ENCODE measurements around the gene ST13. TPM values are rescaled to one million over a fixed set of nuclear protein-coding genes. Genes with fewer than 3 reads are reported as not detected.
"Not testable (repeated sequence)": the region's sequence is repeated elsewhere in the genome, so short reads cannot be mapped to it uniquely, and the experiment has no call there.

Gene ST13
- total RNA-seq, 1 donor from 2014 or later = 178 TPM

DNA sequence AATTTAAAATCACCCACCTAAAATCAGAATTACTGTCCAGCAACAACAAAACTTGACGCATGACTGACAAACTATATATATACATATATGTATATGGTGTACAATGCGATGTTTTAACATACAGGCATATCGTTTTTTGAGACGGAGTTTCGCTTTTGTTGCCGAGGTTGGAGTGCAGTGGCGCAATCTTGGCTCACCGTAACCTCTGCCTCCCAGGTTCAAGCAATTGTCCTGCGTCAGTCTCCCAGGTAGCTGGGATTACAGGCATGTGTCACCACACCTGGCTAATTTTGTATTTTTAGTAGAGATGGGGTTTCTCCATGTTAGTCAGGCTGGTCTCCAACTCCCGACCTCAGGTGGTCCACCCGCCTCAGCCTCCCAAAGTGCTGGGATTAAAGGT is 10.6 kb downstream of the ST13 start:
- not testable (repeated sequence) for DNase-seq (ENCODE audit: low spot score in 2 of 2); FAIRE-seq

DNA sequence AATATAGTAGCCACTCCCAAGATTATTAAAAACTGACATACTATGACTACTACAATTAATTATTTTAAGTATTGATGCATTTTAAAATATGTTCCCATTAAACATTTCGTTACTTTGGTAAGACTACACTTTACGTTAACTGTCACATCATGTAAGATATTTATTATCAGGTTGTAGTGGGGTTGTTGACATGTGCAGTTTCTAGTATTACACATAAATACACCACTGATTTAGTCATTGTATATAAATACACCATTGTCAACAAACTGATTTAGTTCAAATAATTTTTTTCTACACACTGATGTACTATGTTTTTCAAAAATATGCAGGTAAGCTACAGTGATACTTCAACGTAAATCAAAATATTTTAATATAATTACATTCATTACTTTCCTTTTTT is 11.5 kb downstream of the ST13 start:
- DNase-seq (ENCODE audit: low spot score in 2 of 2) = no peak
- no peak for FAIRE-seq

DNA sequence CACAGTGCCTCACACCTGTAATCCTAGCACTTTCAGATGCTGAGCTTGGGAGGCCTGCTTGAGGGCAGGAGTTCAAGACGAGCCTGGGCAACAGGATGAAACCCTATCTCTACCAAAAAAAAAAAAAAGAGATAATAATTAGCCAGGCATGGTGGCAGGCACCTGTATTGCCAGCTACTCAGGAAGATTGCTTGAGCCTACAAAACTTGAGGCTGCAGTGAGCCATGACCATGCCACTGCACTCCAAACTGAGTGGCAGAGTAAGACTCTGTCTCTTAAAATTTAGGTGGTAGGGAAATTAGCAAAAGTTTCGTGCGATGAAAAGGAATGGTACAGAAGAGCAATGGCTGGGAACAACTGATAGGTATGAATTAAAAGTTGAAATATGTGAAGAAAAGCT is 18.0 kb downstream of the ST13 start:
- DNase-seq (ENCODE audit: low spot score in 2 of 2) (no peak), FAIRE-seq (no peak)

DNA sequence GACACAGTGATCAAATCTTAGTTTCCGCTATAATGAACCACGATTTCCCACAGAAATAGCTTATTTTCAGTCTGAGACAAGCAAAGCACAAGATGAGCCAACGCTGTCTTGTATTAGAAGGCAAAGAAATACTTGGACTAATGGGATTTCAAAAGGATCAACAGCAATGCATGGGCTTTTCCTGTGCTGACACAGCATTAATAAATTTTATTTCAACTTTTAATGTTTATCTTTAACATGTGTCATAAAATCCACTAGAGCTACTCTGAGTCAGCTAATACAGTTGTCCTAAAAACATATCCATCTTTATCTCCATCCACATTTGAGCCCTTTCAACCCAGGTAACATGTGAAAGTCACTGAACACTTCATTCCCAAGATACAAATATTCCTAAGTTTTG is 21.8 kb downstream of the ST13 start:
- FAIRE-seq = no peak

DNA sequence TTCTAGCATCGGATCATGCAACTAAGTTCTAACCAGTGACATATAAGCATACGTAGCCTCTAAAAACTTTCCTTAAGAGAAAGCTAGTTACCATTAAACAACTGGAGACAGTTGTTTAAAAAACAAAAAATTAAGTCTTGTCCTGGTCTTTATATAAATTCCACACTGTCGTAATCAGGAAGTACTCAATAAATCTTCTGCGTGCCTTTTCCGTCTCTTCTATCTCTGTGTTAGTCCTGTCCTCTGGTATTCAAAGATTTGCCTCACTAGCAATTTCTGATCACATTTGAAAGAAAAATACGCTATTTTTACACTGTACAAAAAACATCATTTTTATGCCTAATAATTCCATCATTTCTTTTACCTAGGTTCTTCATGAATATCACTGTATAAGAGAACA is 27.3 kb downstream of the ST13 start:
- FAIRE-seq = no peak
- DNase-seq (ENCODE audit: low spot score in 2 of 2) = no peak

More for the DNA sequence above, 21.8 kb downstream of the ST13 start:
- no peak for DNase-seq (ENCODE audit: low spot score in 2 of 2)

DNA sequence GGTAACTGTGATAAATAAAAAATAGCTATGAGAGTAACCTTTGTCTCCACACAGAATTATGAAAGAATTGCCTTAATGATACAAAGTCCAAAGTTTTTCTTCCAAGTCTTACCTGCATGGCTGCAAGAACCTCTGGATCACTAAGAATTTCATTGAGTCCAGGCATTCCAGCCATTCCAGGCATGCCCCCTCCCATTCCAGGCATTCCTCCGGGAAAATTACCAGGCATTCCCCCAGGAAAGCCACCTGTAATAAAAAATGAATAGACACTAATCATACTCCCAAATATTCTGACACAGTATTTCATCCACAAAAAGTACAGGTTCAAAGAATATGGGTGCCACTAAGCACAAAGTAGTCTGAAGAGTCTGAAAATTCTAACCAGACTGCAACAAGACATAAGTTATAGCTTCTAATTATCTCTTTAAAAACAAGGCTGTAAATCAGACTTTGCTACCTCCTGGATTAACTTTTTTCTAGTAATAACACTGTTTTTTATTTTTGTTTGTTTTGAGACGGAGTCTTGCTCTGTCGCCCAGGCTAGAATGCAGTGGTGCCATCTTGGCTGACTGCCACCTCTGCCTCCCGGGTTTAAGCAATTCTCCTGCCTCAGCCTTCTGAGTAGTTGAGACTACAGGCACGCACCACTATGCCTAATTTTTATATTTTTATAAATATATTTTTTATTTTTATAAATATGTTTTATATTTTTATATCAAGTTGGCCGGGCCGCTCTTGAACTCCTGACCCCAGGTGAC is 29.3 kb downstream of the ST13 start:
- DNase-seq (ENCODE audit: low spot score in 2 of 2) (no peak), FAIRE-seq (no peak)

DNA sequence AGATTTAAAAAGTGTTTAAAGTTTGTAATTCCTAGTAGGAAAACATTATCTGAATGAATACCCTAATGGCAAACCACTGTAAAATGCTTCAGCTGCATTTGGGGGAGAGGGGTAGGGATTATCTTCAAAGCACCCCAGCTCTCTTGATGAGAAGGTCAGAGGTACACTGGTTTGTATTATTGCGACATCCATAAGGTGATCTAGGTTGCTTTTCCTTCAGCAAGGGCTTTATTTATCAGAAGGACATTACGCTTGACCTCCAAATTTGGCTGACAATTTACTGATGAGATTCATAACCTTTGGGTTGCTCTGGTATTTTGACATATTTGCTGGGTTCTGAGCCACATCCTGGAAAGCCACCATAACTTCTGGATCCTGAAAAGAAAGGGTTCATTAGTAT is 30.1 kb downstream of the ST13 start:
- not testable (repeated sequence) for DNase-seq (ENCODE audit: low spot score in 2 of 2); FAIRE-seq

DNA sequence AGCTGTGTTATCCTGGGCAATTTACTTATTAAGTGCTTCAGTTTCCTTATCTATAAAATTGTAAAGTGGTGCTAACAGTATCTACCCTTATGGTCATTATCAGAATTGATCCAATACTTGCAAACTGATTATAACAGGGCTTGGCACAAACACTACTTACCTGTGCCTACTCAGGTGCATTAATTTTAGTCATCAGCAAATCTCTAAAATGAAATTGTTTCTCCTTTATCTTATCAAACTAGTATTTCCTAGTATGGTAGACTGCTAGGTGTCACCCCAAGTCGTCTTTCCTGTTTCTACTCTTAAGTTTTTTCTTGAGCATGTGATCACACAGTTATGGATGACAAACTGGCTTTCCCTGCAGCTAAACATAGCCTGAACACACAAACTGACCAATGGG is 33.0 kb downstream of the ST13 start:
- no peak for DNase-seq (ENCODE audit: low spot score in 2 of 2)
- FAIRE-seq = no peak

DNA sequence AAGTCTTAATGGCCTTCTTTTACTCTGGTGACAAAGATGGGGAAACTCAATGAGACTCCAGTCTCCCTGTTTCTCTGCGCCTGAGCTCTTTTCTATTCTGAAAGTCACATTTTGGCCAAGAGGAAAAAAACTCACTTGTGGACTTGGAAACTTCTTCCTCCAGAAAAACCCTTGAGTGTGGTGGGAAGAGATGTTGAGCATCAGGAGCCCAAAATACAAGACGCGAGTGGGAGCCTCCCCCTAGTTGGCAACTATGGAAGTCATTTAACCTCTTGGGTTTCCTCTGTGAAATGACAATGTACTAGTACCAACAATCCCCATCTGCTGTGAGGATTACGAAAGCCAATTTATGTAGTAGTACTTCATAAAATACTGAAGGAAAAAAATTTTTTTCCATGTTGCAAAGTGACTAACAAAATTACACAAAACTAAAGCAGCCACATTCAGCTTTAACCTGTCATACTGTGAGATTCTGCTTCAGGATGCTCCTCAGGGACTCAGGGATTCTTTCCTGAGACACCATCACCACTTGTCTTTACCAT is 36.8 kb downstream of the ST13 start:
- FAIRE-seq (no peak), DNase-seq (ENCODE audit: low spot score in 2 of 2) (peak in 1 of 2 donors; percentile 10)

DNA sequence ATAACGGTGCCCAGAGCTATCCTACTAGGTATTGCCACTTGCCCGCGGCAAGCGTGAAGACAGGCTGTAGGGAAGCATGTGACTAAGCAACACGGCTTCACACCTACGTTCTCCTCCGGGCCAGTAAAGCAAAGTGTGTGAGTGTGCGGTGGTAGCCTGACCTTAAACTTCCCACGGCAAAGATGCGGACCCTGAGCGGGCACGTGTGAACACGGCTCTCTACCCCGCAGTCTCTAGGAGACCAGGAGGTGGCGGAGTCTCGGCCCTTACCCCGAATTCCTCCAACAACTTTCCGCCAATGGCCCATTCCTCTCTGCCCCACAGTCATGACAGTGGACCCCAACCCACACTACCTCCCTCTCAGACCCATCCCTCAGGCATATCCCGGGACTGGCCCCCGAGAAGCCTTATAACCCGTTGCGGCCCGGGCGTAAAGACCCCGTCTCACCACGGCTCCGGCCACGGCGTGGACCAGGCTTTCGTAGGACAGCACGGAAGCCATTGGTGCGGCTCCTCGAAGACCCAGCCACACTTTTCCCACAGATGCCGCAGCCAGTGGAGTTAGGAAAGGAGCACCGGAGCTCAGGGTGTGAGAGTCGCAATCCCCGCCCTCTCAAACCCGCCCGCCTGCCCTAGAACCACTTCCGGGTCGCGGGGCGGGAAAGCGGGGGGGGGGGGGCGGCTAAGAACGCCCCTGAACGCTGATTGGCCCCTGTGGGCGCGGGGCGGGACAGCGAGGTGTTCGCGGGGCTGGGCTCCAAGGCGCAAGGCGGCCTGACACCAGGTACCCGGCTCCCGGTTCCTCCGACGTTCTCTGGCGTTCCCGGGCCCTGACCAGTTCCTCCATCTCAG is 37.5 kb downstream of the ST13 start, which contains the start of gene SLC25A17:
SLC25A17 (minus strand) TSS at position 600 of the 852 bp plus-strand sequence; CDS start at position 502, 98 bp downstream.
- no peak for FAIRE-seq
- peak; percentile 87 to 95 for DNase-seq (ENCODE audit: low spot score in 2 of 2)

DNA sequence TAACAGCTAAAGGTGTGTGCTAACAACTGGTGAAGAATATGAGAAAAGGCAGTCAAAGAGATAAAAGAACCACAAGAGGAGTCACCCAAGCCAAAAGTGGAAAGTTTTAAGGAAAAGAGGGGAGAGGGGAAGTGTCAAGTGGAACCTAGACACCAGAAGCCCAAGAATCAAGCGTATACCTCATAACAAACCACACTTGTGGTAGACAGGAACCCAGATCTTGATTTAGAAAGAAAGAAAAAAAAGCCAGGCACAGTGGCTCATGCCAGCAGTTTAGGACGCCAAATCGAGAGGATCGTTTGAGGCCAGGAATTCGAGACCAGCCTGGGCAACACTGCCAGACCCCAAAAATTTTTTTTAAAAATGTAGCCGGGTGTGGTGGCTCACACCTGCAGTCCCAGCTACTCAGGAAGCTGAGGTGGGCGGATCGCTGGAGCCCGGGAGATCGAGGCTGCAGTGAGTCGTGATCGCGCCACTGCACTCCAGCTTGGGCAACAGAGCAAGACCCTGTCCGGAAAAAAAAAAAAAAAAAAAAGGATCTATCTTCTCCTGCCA is 38.2 kb downstream of the ST13 start:
- FAIRE-seq = no peak
- DNase-seq (ENCODE audit: low spot score in 2 of 2) = no peak

DNA sequence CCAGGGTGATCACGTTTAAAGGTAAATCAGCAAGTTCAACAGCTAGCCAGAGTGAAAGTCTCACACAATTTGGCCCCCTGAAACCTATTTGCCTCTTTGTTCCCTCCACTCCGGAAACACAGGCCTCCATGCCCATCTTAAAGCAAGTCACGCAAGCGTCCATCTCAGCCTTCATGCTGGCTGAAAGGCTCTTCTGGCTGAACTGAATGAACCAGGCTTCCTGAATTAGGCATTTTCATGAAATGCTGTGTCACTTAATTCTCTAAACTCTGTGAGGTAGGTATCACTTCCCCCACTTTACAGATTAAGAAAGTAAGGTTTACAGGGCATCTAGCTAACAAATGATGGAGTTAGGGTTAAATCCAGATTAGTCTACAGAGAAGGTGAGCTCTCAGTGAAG is 38.7 kb downstream of the ST13 start:
- DNase-seq (ENCODE audit: low spot score in 2 of 2) = no peak
- FAIRE-seq = no peak

DNA sequence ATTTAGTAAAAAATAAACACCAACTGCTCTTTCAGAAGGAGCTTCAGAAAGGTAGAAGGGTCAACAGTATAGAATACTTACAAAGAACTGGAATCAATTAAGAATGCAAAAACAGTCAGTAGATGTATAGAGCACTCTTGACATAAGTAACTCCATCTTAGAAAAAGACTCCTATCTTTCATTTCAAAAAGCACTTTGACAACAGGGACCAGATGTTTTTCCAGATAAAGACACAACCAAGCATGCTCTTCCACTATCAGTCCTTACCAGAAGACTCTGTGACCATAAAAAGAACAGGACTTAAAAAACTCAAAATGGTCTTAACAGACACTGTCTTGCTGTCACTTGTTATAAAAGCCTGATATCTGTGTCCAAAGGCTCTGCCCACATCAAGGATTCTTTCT is 42.5 kb downstream of the ST13 start:
- no peak for DNase-seq (ENCODE audit: low spot score in 2 of 2)
- no peak for FAIRE-seq

DNA sequence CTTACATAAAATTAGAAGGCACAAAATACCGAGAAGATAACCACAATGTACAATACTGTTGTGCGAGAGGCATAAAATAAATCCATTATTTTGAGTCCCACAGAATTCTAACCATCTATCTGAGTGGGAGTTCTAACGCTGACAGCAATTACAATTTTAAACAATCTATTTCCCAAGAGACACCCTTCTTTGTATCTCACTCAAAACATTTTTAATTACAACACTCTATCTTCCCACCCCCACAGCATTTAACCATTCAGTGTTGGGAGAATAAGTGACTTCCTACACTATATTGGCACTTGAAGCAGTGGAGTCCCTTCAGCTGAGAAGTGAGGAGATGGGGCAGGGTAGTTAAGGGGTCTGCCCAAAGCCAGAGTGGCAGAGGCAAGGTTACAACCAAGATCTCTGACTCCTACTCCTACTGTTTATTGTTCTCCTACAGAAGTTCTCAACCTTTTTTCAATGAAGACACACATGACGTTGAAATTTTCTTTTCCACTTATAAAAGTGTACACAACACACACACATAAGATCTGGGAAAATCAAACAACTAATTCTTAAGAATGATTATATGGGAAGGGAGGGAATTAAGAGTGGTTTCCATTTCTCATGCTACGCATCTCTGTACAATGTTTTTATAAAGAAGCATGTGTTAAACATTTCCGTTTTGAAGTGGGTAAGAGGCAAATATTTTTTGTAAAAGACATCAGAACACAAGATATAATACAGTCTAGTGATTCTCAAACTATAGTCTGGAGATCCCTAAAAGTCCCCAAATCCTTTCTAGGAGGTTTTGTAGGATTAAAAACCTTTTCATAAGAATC is 48.2 kb downstream of the ST13 start:
- FAIRE-seq (no peak), DNase-seq (ENCODE audit: low spot score in 2 of 2) (no peak)

DNA sequence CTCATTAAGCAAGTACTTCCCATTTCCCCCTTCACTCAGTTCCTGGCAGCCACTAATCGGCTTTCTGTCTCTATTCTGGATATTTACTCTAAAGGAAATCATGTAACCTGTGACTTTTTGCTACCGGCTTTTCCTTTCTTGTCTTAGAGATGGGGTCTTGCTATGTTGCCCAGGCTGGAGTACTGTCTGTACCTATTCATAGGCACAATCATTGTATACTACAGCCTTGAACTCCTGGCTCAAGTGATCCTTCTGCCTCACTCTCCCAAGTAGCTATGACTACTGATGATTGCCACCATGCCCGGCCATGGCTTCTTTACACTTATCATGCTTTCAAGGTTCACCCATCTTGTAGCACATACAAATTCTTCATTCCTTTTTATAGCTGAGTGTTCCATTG is 49.7 kb downstream of the ST13 start:
- DNase-seq (ENCODE audit: low spot score in 2 of 2) = no peak
- no peak for FAIRE-seq

DNA sequence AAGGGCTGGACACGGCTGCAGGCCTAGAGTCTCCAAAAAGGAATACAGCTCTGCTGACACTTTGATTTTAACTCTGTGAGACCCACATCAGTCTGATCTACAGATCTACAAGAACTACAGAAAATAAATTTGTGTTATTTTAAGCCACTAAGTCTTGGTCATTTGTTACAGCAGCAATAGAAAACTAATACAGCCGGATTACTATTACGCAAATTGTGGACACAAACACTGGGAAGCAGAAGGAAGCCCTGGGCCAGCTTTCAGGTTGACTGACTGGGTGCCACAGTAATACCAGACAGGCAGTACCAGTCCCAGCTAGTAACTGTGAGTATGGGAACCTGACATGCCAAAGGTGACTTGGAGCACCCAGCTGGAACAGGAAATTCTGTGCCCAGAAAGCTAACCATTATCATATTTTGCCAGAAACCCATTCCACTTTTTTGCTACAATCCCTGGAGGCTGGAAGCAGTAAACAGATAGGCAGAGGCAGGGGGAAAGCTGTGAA is 50.7 kb downstream of the ST13 start:
- DNase-seq (ENCODE audit: low spot score in 2 of 2) = no peak
- FAIRE-seq = no peak

DNA sequence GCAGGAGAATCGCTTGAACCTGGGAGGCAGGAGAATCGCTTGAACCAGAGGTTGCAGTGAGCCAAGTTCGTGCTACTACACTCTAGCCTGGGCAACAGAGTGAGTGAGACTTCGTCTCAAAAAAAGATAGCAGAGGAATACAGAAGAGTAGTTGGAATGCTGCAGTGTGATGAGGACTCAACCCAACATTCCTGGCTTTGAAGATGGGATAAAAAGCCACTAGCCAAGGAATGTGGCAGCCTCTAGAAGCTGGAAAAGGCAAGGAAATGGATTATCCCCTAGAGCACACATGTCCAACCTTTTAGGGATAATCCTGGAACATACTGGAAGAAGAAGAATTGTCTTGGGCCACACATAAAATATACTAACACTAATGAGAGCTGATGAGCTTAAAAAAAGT is 51.2 kb downstream of the ST13 start:
- FAIRE-seq (no peak), DNase-seq (ENCODE audit: low spot score in 2 of 2) (no peak)

DNA sequence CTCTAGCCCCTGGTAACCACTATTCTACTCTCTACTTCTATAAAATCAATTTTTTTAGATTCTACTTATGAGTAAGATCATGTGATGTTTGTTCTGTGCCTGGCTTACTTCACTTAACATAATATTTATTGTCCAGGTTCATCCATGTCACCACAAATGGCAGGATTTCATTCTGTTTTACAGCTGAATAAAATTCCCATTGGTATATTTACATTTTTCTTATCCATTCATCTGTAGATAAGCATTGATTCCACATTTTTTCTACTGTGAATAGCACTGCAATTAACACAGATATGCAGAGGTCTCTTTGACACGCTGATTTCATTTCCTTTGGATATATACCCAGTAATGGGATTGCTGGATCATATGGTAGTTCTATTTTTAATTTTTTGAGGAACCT is 53.1 kb downstream of the ST13 start:
- no peak for FAIRE-seq
- no peak for DNase-seq (ENCODE audit: low spot score in 2 of 2)

DNA sequence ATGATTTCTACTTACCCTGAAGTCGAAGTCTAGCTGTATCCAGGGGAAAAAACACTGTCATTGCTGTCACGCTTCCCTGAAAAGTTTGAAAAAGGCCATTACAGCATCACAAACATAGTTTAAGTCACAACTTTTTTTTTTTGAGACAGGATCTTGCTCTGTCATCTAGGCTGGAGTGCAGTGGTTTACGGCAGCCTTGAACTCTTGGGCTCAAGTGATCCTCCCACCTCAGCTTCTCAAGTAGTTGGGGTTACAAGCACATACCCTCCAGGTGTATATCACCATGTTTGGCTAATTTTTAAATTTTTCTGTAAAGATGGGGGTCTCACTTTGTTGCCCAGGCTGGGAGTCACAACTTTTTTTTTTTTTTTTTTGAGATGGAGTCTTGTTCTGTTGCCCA is 57.4 kb downstream of the ST13 start:
- no peak for FAIRE-seq
- no peak for DNase-seq (ENCODE audit: low spot score in 2 of 2)

DNA sequence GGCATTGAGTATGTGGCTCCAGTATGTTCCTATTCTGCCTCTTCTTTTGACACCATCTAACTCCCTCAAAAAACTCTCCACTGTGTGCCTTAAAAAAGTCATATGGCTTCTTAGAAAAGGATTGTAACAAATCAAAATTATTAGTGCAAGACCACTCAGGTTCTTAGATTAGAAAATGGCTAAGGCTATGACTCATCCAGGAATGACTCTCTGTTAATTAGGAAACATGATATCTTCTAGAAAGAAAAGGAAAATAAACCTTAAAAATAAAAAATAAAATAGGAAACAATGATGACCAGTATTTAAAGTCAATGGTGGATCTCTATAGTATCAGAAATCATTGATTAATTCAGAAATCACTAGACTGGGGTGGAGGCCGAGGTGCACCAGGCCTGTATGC is 59.0 kb downstream of the ST13 start:
- no peak for DNase-seq (ENCODE audit: low spot score in 2 of 2)

More for the DNA sequence above, 59.0 kb downstream of the ST13 start:
- no peak for FAIRE-seq
